Smooth muscle cell (in vitro differentiated cells): ENCODE data around the gene ABCC10. TPM values are rescaled to one million over a fixed set of nuclear protein-coding genes. Genes with fewer than 3 reads are reported as not detected.

ENCODE experiments used
- DNase-seq: peaks from one replicate; lab custom pipeline; 2025; ENCODE audit not compliant: unreplicated experiment; lab: John Stamatoyannopoulos, UW
- H2AFZ ChIP-seq: fragments of 200-600 bp; sonication (generic); 2 replicates; pipeline ENCODE4 v1.6.0; 2016; ENCODE audit warnings: antibody characterized with exemption, low read depth, mild to moderate bottlenecking
- H3F3A ChIP-seq: fragments of 200-600 bp; sonication (generic); 2 replicates; pipeline ENCODE4 v1.6.0; 2017; ENCODE audit warnings: antibody characterized with exemption, low read depth
- H3K27ac ChIP-seq: fragments of 200-600 bp; sonication (generic); 2 replicates; pipeline ENCODE4 v1.5.1; 2016; ENCODE audit warnings: low read depth, mild to moderate bottlenecking
- H3K27me3 ChIP-seq: fragments of 200-600 bp; sonication (generic); 2 replicates; pipeline ENCODE4 v1.6.1; 2016; ENCODE audit warnings: low read depth, mild to moderate bottlenecking
- H3K36me3 ChIP-seq: fragments of 200-600 bp; sonication (generic); 2 replicates; pipeline ENCODE4 v1.5.1; 2016; ENCODE audit warnings: low read depth
- H3K4me1 ChIP-seq: fragments of 200-600 bp; sonication (generic); 2 replicates; pipeline ENCODE4 v1.5.1; 2016; ENCODE audit warnings: low read depth
- H3K4me2 ChIP-seq: fragments of 200-600 bp; sonication (generic); 2 replicates; pipeline ENCODE4 v1.6.0; 2016; ENCODE audit warnings: mild to moderate bottlenecking
- H3K4me3 ChIP-seq: fragments of 200-600 bp; sonication (generic); 2 replicates; pipeline ENCODE4 v1.5.1; 2016; ENCODE audit warnings: mild to moderate bottlenecking
- H3K79me2 ChIP-seq: fragments of 200-600 bp; sonication (generic); 2 replicates; pipeline ENCODE4 v1.6.0; 2016; ENCODE audit warnings: low read depth, mild to moderate bottlenecking
- H3K9ac ChIP-seq: fragments of 200-600 bp; sonication (generic); 2 replicates; pipeline ENCODE4 v1.6.0; 2016; ENCODE audit warnings: low read depth
- H3K9me3 ChIP-seq: fragments of 200-600 bp; sonication (generic); replicated peaks from 2 replicates; pipeline ENCODE4 v1.5.1; 2016; ENCODE audit warnings: low read depth
- H4K20me1 ChIP-seq: fragments of 200-600 bp; sonication (generic); 2 replicates; pipeline ENCODE4 v1.6.0; 2016; ENCODE audit warnings: low read depth
- CTCF ChIP-seq: fragments of 200-600 bp; sonication (generic); IDR thresholded peaks from 2 replicates; pipeline ENCODE4 v1.5.1; 2017; ENCODE audit warnings: borderline replicate concordance, mild to moderate bottlenecking, antibody characterized with exemption; ENCODE audit not compliant: insufficient read depth, poor library complexity, severe bottlenecking
- WGBS: methylation state at CpG from one replicate; pipeline ENCODE4 v1.1.7; 2016; ENCODE audit warnings: low lambda C conversion rate; 5-methylcytosine and 5-hydroxymethylcytosine counted together
- polyA plus RNA-seq: library from polyadenylated mRNA; unstranded; fragments of >200 nt; fragmentation: Nextera tagmentation; extraction: Ambion mirVana; gene quantifications from 2 replicates; pipeline ENCODE4 v1.2.1, GENCODE V29; 2016
- total RNA-seq: library from RNA; depleted of rRNA; stranded (reverse); fragments of >200 nt; gene quantifications from 2 replicates; pipeline ENCODE4 v1.2.3, GENCODE V29; 2014

The ABCC10 gene
- total and polyA plus RNA-seq, 2 experiments from 2014 or later, result 11.2 to 17.8 TPM

GRCh38 chr6:43459535-43459934, 32.2 kb downstream of the ABCC10 start:
- Histone ChIP-seq H3K79me2 (no peaks in the 10 kb centered on the region), H3K36me3 (no peaks in the 10 kb centered on the region), H3K9me3 (no peaks in the 10 kb centered on the region), H3K9ac (no peak overlapping the region), H3K27ac (no peak overlapping the region), H3K4me3 (no peak overlapping the region), H4K20me1 (no peaks in the 10 kb centered on the region), H3F3A (no peaks in the 10 kb centered on the region), H3K27me3 (peaks cover 9% of the 10 kb centered on the region), H3K4me1 (peaks cover 4% of the 10 kb centered on the region), H2AFZ (no peak overlapping the region), H3K4me2 (no peak overlapping the region)
- 84% methylated on average over 1 of the region's 1 CpG for WGBS
- TF ChIP-seq CTCF, result no peak
- DNase-seq, result no peak

GRCh38 chr6:43460032-43460431, 32.7 kb downstream of the ABCC10 start:
- Histone ChIP-seq H3K9ac (no peak overlapping the region), H2AFZ (no peak overlapping the region), H3K79me2 (no peaks in the 10 kb centered on the region), H3K4me2 (no peak overlapping the region), H3F3A (no peaks in the 10 kb centered on the region), H3K36me3 (no peaks in the 10 kb centered on the region), H3K27ac (no peak overlapping the region), H3K9me3 (no peaks in the 10 kb centered on the region), H4K20me1 (no peaks in the 10 kb centered on the region), H3K4me1 (peaks cover 4% of the 10 kb centered on the region), H3K27me3 (peaks cover 9% of the 10 kb centered on the region), H3K4me3 (no peak overlapping the region)
- no peak for TF ChIP-seq CTCF
- no peak for DNase-seq
- WGBS, result 84% methylated on average over 4 of the region's 4 CpGs

GRCh38 chr6:43461936-43462335, 34.6 kb downstream of the ABCC10 start:
- Histone ChIP-seq H3K27me3 (peaks cover 6% of the 10 kb centered on the region), H3K4me3 (no peak overlapping the region), H3K4me1 (no peaks in the 10 kb centered on the region), H3K9ac (no peak overlapping the region), H4K20me1 (no peaks in the 10 kb centered on the region), H3K9me3 (no peaks in the 10 kb centered on the region), H3K4me2 (no peak overlapping the region), H3K79me2 (no peaks in the 10 kb centered on the region), H3K36me3 (no peaks in the 10 kb centered on the region), H3F3A (no peaks in the 10 kb centered on the region), H2AFZ (no peak overlapping the region), H3K27ac (no peak overlapping the region)
- DNase-seq, result no peak
- TF ChIP-seq CTCF, result no peak
- 87% methylated on average over 5 of the region's 5 CpGs for WGBS

- no peak for DNase-seq
- Histone ChIP-seq H3K9me3 (no peaks in the 10 kb centered on the region), H3K4me3 (no peak overlapping the region), H3K4me1 (no peaks in the 10 kb centered on the region), H3K79me2 (no peaks in the 10 kb centered on the region), H3K36me3 (no peaks in the 10 kb centered on the region), H3K27ac (no peak overlapping the region), H2AFZ (no peak overlapping the region), H3K4me2 (no peak overlapping the region), H3F3A (no peaks in the 10 kb centered on the region), H4K20me1 (no peaks in the 10 kb centered on the region), H3K27me3 (peaks cover 6% of the 10 kb centered on the region), H3K9ac (no peak overlapping the region)
- WGBS, result 93% methylated on average over 8 of the region's 8 CpGs
- no peak for TF ChIP-seq CTCF
Measured at GRCh38 chr6:43464337-43464736, 37.0 kb downstream of the ABCC10 start.
